Colonic mucosa (tissue), 4 donors: ENCODE results near the gene KDF1. TPM values are rescaled to one million over a fixed set of nuclear protein-coding genes. Genes with fewer than 3 reads are reported as not detected.

Experiments used
- DNase-seq: peaks from one replicate; pipeline ENCODE4 v3.0.0-alpha.2; 2020
- H3K27ac ChIP-seq: fragments of 200-600 bp; one replicate; pipeline ENCODE4 v1.8.0; 2021
- H3K27me3 ChIP-seq: fragments of 200-600 bp; one replicate; pipeline ENCODE4 v1.8.0; 2021
- H3K36me3 ChIP-seq: fragments of 200-600 bp; one replicate; pipeline ENCODE4 v1.8.0; 2021
- H3K4me1 ChIP-seq: fragments of 200-600 bp; one replicate; pipeline ENCODE4 v1.8.0; 2021; ENCODE audit warnings: mild to moderate bottlenecking
- H3K4me3 ChIP-seq: fragments of 200-600 bp; one replicate; pipeline ENCODE4 v1.8.0; 2021
- H3K9ac ChIP-seq, 2 donors: one replicate each; pipeline ENCODE4 v1.7.0; 2013; ENCODE audit warnings: control low read depth in 2 of 2, low read depth in 2 of 2, low read length in 2 of 2
- H3K9me3 ChIP-seq: fragments of 200-600 bp; one replicate; pipeline ENCODE4 v1.8.0; 2021
- CTCF ChIP-seq: fragments of 200-600 bp; IDR thresholded peaks from one replicate; pipeline ENCODE4 v1.8.0; 2022; ENCODE audit warnings: antibody characterized with exemption, mild to moderate bottlenecking
- intact Hi-C: fragments of 100-400 bp; cut with DNase I; formaldehyde crosslinking; loops from one replicate; pipeline ENCODE4 v1.14.1; 2022
- total RNA-seq, 2 donors: library from RNA; stranded (reverse); fragmentation: NEBNext Ultra II Directional in 1 of 2; extraction: Animal tissue kit (Norgen Biotek cat#: 25700) in 1 of 2; gene quantifications; one replicate each; pipeline ENCODE4 v1.2.1, GENCODE V29; 2021
- donor health status: healthy.
- donor health status: DM: no; HTN: no; CAD: no.
- donor health status: DM: no; HTN: no; CAD: no.

Gene KDF1
- total RNA-seq, 2 donors from 2014 or later = 23.2 to 27.3 TPM

- H3K27me3 ChIP-seq = no peaks in the 10 kb centered on the region
- no peaks in the 10 kb centered on the region for H3K4me1 ChIP-seq
- no peaks in the 10 kb centered on the region for H3K9me3 ChIP-seq
- no peak overlapping the region for H3K27ac ChIP-seq
- no peak overlapping the region for H3K9ac ChIP-seq
- DNase-seq = no peak
- H3K4me3 ChIP-seq = no peak overlapping the region
- TF ChIP-seq CTCF = no peak
- intact Hi-C loops = no loop called here
- H3K36me3 ChIP-seq = no peaks in the 10 kb centered on the region
These were observed 27.7 kb downstream of the KDF1 start for GRCh38 chr1:26932531-26932930.

- H3K27ac ChIP-seq = no peak overlapping the region
- H3K9ac ChIP-seq = no peak overlapping the region
- no peak for DNase-seq
- H3K9me3 ChIP-seq = no peaks in the 10 kb centered on the region
- no peaks in the 10 kb centered on the region for H3K36me3 ChIP-seq
- H3K4me3 ChIP-seq = no peak overlapping the region
- intact Hi-C loops = no loop called here
- H3K27me3 ChIP-seq = no peaks in the 10 kb centered on the region
- TF ChIP-seq CTCF = no peak
- H3K4me1 ChIP-seq = no peaks in the 10 kb centered on the region
These were observed 36.6 kb downstream of the KDF1 start for GRCh38 chr1:26923711-26924110.

- Histone ChIP-seq H3K4me3 (peak overlapping the region; percentile 92), H3K4me1 (no peaks in the 10 kb centered on the region), H3K9me3 (no peaks in the 10 kb centered on the region), H3K9ac (no peak overlapping the region), H3K27ac (no peak overlapping the region), H3K27me3 (no peaks in the 10 kb centered on the region), H3K36me3 (no peaks in the 10 kb centered on the region)
- TF ChIP-seq CTCF = no peak
- no peak for DNase-seq
- intact Hi-C loops = no loop called here
These were observed 37.4 kb downstream of the KDF1 start for GRCh38 chr1:26922901-26923300.

GRCh38 chr1:26922431-26922729 lies 37.9 kb downstream of the KDF1 start:
- Histone ChIP-seq H3K9me3 (no peaks in the 10 kb centered on the region), H3K4me1 (no peaks in the 10 kb centered on the region), H3K9ac (peak overlapping the region; percentile 89 to 98), H3K4me3 (peak overlapping the region; percentile 92), H3K36me3 (no peaks in the 10 kb centered on the region), H3K27me3 (no peaks in the 10 kb centered on the region), H3K27ac (no peak overlapping the region)
- intact Hi-C loops = no loop called here
- no peak for DNase-seq
- TF ChIP-seq CTCF = no peak

- Histone ChIP-seq H3K27me3 (no peaks in the 10 kb centered on the region), H3K4me1 (no peaks in the 10 kb centered on the region), H3K9ac (peak within 1 kb of the TSS; percentile 89 to 98), H3K4me3 (peak within 1 kb of the TSS; percentile 92), H3K27ac (peak within 1 kb of the TSS; percentile 78), H3K36me3 (no peaks in the 10 kb centered on the region), H3K9me3 (no peaks in the 10 kb centered on the region)
- TF ChIP-seq CTCF = no peak
- intact Hi-C loops = no loop called here
- DNase-seq = peak; percentile 99
These were observed 38.5 kb downstream of the KDF1 start, which contains the start of gene NUDC for GRCh38 chr1:26921540-26922430. Gene NUDC (plus strand): TSS chr1:26921743. CDS start chr1:26921849, 106 bp downstream.
